Activated CD8-positive, alpha-beta memory T cell treated with anti-CD3 and anti-CD28 coated beads for 36 hours (primary cell): ENCODE results near the gene ERICH6B. TPM values are rescaled to one million over a fixed set of nuclear protein-coding genes. Genes with fewer than 3 reads are reported as not detected.
"Not testable (repeated sequence)": the region's sequence is repeated elsewhere in the genome, so short reads cannot be mapped to it uniquely, and the experiment has no call there.

Source experiments
- CTCF ChIA-PET: fragments of 350-600 bp; sonication (Branson Sonifier 250); formaldehyde crosslinking; loops from one replicate; lab custom pipeline; 2021; ENCODE audit warnings: antibody characterized with exemption; lab: Charles Lee
- POLR2A ChIA-PET: fragments of 350-600 bp; sonication (Branson Sonifier 250); formaldehyde crosslinking; loops from one replicate; lab custom pipeline; 2021; ENCODE audit warnings: antibody characterized with exemption; lab: Charles Lee
- total RNA-seq, 2 experiments: library from RNA; stranded (reverse); gene quantifications; one replicate each; pipeline ENCODE4 v1.2.3, GENCODE V29; 2021

Gene ERICH6B
- total RNA-seq: not detected

GRCh38 chr13:45615501-45616101 is at the start of gene ERICH6B:
TSS of gene ERICH6B (minus strand) at chr13:45615739. CDS start at chr13:45597005, 18,734 bp downstream.
- CTCF ChIA-PET: no interaction called here
- POLR2A ChIA-PET: no interaction called here

- POLR2A ChIA-PET, CTCF ChIA-PET: not testable (repeated sequence)
Measured at GRCh38 chr13:45662903-45663302, 47.4 kb upstream of the ERICH6B start.

GRCh38 chr13:45662162-45662561 is 46.6 kb upstream of the ERICH6B start:
- POLR2A ChIA-PET: no interaction called here
- CTCF ChIA-PET: no interaction called here

- CTCF ChIA-PET, POLR2A ChIA-PET: not testable (repeated sequence)
Measured at GRCh38 chr13:45660458-45660857, 44.9 kb upstream of the ERICH6B start.

GRCh38 chr13:45659536-45659935 is 44.0 kb upstream of the ERICH6B start:
- CTCF ChIA-PET: no interaction called here

GRCh38 chr13:45658586-45659235 is 43.2 kb upstream of the ERICH6B start:
- ChIA-PET POLR2A (no interaction called here), CTCF (no interaction called here)

More at GRCh38 chr13:45659536-45659935, 44.0 kb upstream of the ERICH6B start:
- POLR2A ChIA-PET: no interaction called here

GRCh38 chr13:45654633-45655349 is 39.3 kb upstream of the ERICH6B start:
- POLR2A ChIA-PET: no interaction called here
- CTCF ChIA-PET: no interaction called here

GRCh38 chr13:45645263-45645662 is 29.7 kb upstream of the ERICH6B start:
- CTCF ChIA-PET, POLR2A ChIA-PET: not testable (repeated sequence)

- CTCF ChIA-PET, POLR2A ChIA-PET: not testable (repeated sequence)
Measured at GRCh38 chr13:45642159-45642558, 26.6 kb upstream of the ERICH6B start.

GRCh38 chr13:45635291-45635690 is 19.8 kb upstream of the ERICH6B start:
- POLR2A ChIA-PET: not testable (repeated sequence)

GRCh38 chr13:45630791-45631190 is 15.3 kb upstream of the ERICH6B start:
- CTCF ChIA-PET: no interaction called here

More at GRCh38 chr13:45635291-45635690, 19.8 kb upstream of the ERICH6B start:
- CTCF ChIA-PET: not testable (repeated sequence)

GRCh38 chr13:45629940-45630339 is 14.4 kb upstream of the ERICH6B start:
- POLR2A ChIA-PET: no interaction called here
- CTCF ChIA-PET: no interaction called here

More at GRCh38 chr13:45630791-45631190, 15.3 kb upstream of the ERICH6B start:
- POLR2A ChIA-PET: no interaction called here

GRCh38 chr13:45628094-45628493 is 12.6 kb upstream of the ERICH6B start:
- ChIA-PET POLR2A (no interaction called here), CTCF (no interaction called here)

GRCh38 chr13:45627656-45628055 is 12.1 kb upstream of the ERICH6B start:
- ChIA-PET POLR2A (no interaction called here), CTCF (no interaction called here)

- POLR2A ChIA-PET: no interaction called here
Measured at GRCh38 chr13:45626731-45627374, 11.3 kb upstream of the ERICH6B start.

GRCh38 chr13:45623516-45624090 is 8.1 kb upstream of the ERICH6B start:
- ChIA-PET POLR2A (no interaction called here), CTCF (interaction anchor here (0.7 to 1.2 kb wide), 3 partner anchors 11 to 115 kb away, joined by 3 to 4 read pairs (median 3); no protein-coding TSS in a partner anchor)

More at GRCh38 chr13:45626731-45627374, 11.3 kb upstream of the ERICH6B start:
- CTCF ChIA-PET: no interaction called here

GRCh38 chr13:45621950-45622349 is 6.4 kb upstream of the ERICH6B start:
- ChIA-PET POLR2A (no interaction called here), CTCF (no interaction called here)

- CTCF ChIA-PET: no interaction called here
- POLR2A ChIA-PET: no interaction called here
Measured at GRCh38 chr13:45607931-45608330, 7.6 kb downstream of the ERICH6B start.

- ChIA-PET POLR2A (no interaction called here), CTCF (no interaction called here)
Measured at GRCh38 chr13:45604892-45605291, 10.6 kb downstream of the ERICH6B start.

- ChIA-PET POLR2A (no interaction called here), CTCF (interaction anchor here (1.1 kb wide), 1 partner anchor 9 kb away, joined by 3 read pairs; no protein-coding TSS in a partner anchor)
Measured at GRCh38 chr13:45603338-45603737, 12.2 kb downstream of the ERICH6B start.
